H1 (cell line): ENCODE results near the gene BBS9. TPM values are rescaled to one million over a fixed set of nuclear protein-coding genes. Genes with fewer than 3 reads are reported as not detected.
"Not testable (repeated sequence)": the region's sequence is repeated elsewhere in the genome, so short reads cannot be mapped to it uniquely, and the experiment has no call there.

Source experiments
- CTCF ChIA-PET: fragments of 300-600 bp; sonication (Branson Sonifier 250); formaldehyde crosslinking; loops from one replicate; lab custom pipeline; 2021; ENCODE audit not compliant: partially characterized antibody; lab: Charles Lee
- POLR2A ChIA-PET: fragments of 300-600 bp; sonication (Branson Sonifier 250); formaldehyde crosslinking; loops from one replicate; lab custom pipeline; 2021; ENCODE audit warnings: inconsistent platforms; ENCODE audit not compliant: partially characterized antibody; lab: Charles Lee
- DNase-seq, 2 experiments: peaks; one replicate each; pipeline versions ENCODE4 v3.0.0 to v3.0.0-alpha.2; 2010 to 2022; ENCODE audit warnings: low spot score in 2 of 2, low read depth in 1 of 2, mixed read lengths in 1 of 2
- FAIRE-seq: peaks from 2 replicates; lab custom pipeline; 2011; peaks lifted over from hg19 to GRCh38; lab: Jason Lieb, UNC
- H2AFZ ChIP-seq: 2 replicates; pipeline ENCODE4 v1.8.1; 2012; ENCODE audit warnings: low read length, inconsistent platforms
- H2AK5ac ChIP-seq: 2 replicates; pipeline ENCODE4 v1.6.1; 2013; ENCODE audit warnings: low read depth, low read length
- H2BK120ac ChIP-seq: replicated peaks from 2 replicates; pipeline ENCODE3; 2013; ENCODE audit warnings: low read depth, low read length, inconsistent platforms
- H2BK12ac ChIP-seq: 2 replicates; pipeline ENCODE4 v1.6.1; 2013; ENCODE audit warnings: low read depth, low read length
- H2BK15ac ChIP-seq: 2 replicates; pipeline ENCODE4 v1.6.1; 2013; ENCODE audit warnings: low read length
- H2BK20ac ChIP-seq: 2 replicates; pipeline ENCODE4 v1.6.1; 2013; ENCODE audit warnings: low read length
- H2BK5ac ChIP-seq: 2 replicates; pipeline ENCODE4 v1.6.1; 2013; ENCODE audit warnings: low read depth, low read length
- H3K14ac ChIP-seq: 2 replicates; pipeline ENCODE4 v1.6.1; 2013; ENCODE audit warnings: inconsistent platforms; ENCODE audit not compliant: insufficient read length
- H3K18ac ChIP-seq: 2 replicates; pipeline ENCODE4 v1.6.1; 2013; ENCODE audit warnings: low read length; ENCODE audit errors: extremely low read depth
- H3K23ac ChIP-seq: 2 replicates; pipeline ENCODE4 v1.6.1; 2013; ENCODE audit warnings: inconsistent platforms; ENCODE audit not compliant: insufficient read length
- H3K23me2 ChIP-seq: 2 replicates; pipeline ENCODE4 v1.6.1; 2013; ENCODE audit warnings: low read depth, low read length
- H3K27ac ChIP-seq: 2 replicates; pipeline ENCODE4 v1.6.1; 2011; ENCODE audit warnings: low read depth, low read length, inconsistent platforms
- H3K27me3 ChIP-seq, 4 experiments: replicated peaks in 1 of 4; 1 replicate in 1 of 4; 2 replicates in 3 of 4; pipeline versions ENCODE4 v1.6.1 to v1.8.1; 2011 to 2013; ENCODE audit warnings: low read length in 3 of 4, mild to moderate bottlenecking in 3 of 4, inconsistent platforms in 2 of 4, mixed read lengths in 2 of 4, moderate library complexity in 1 of 4; ENCODE audit not compliant: control insufficient read depth in 3 of 4, insufficient read depth in 3 of 4; ENCODE audit errors: extremely low read depth in 1 of 4
- H3K36me3 ChIP-seq, 4 experiments: 2 replicates each; pipeline versions ENCODE4 v1.6.1 to v1.8.1; 2011 to 2013; ENCODE audit warnings: mild to moderate bottlenecking in 4 of 4, low read length in 3 of 4, moderate library complexity in 2 of 4, control low read depth in 1 of 4, inconsistent platforms in 1 of 4; ENCODE audit not compliant: insufficient read depth in 4 of 4, control insufficient read depth in 2 of 4
- H3K4ac ChIP-seq: replicated peaks from 2 replicates; pipeline ENCODE3; 2013; ENCODE audit warnings: low read length, low read depth, mixed read lengths, inconsistent platforms; ENCODE audit not compliant: insufficient read length
- H3K4me1 ChIP-seq, 4 experiments: replicated peaks in 1 of 4; 1 replicate in 1 of 4; 2 replicates in 3 of 4; pipeline versions ENCODE4 v1.6.1 to v1.8.1; 2011 to 2013; ENCODE audit warnings: low read length in 3 of 4, inconsistent platforms in 2 of 4, mixed read lengths in 1 of 4; ENCODE audit not compliant: insufficient read depth in 4 of 4, control insufficient read depth in 3 of 4
- H3K4me2 ChIP-seq, 2 experiments: 2 replicates each; pipeline versions ENCODE4 v1.6.1 to v1.8.1; 2011 to 2013; ENCODE audit warnings: low read depth in 2 of 2, low read length in 2 of 2, control low read depth in 1 of 2, inconsistent platforms in 1 of 2, mild to moderate bottlenecking in 1 of 2; ENCODE audit not compliant: insufficient read depth in 1 of 2
- H3K4me3 ChIP-seq, 4 experiments: fragments of 200-600, 300-600 bp in 1 of 4; sonication (generic), shearing (Covaris generic), sonication (Bioruptor Twin) in 1 of 4; 2 replicates each; pipeline versions ENCODE4 v1.5.1 to v1.8.1; 2011 to 2016; ENCODE audit warnings: low read length in 4 of 4, low read depth in 3 of 4, control low read depth in 2 of 4, inconsistent platforms in 2 of 4, mild to moderate bottlenecking in 2 of 4, mixed read lengths in 1 of 4, moderate library complexity in 1 of 4; ENCODE audit not compliant: insufficient read depth in 2 of 4; ENCODE audit errors: extremely low read depth in 1 of 4
- H3K56ac ChIP-seq: replicated peaks from 2 replicates; pipeline ENCODE3; 2013; ENCODE audit warnings: low read depth, mild to moderate bottlenecking, mixed read lengths, low read length, inconsistent platforms; ENCODE audit not compliant: insufficient read length
- H3K79me1 ChIP-seq: 2 replicates; pipeline ENCODE4 v1.6.1; 2013; ENCODE audit warnings: low read depth, low read length, control low read depth
- H3K79me2 ChIP-seq, 2 experiments: 2 replicates each; pipeline versions ENCODE4 v1.6.1 to v1.8.1; 2012 to 2013; ENCODE audit warnings: low read length in 2 of 2, mild to moderate bottlenecking in 2 of 2, inconsistent platforms in 1 of 2; ENCODE audit not compliant: insufficient read depth in 2 of 2, control insufficient read depth in 1 of 2
- H3K9ac ChIP-seq, 4 experiments: replicated peaks in 1 of 4; 1 replicate in 1 of 4; 2 replicates in 3 of 4; pipeline versions ENCODE4 v1.6.1 to v1.8.1; 2011 to 2013; ENCODE audit warnings: low read depth in 3 of 4, low read length in 3 of 4, control low read depth in 2 of 4, mild to moderate bottlenecking in 2 of 4, moderate library complexity in 2 of 4, inconsistent platforms in 1 of 4; ENCODE audit errors: extremely low read depth in 1 of 4
- H3K9me3 ChIP-seq, 2 experiments: 2 replicates each; pipeline versions ENCODE4 v1.6.1 to v1.8.1; 2012 to 2013; ENCODE audit warnings: mild to moderate bottlenecking in 2 of 2, moderate library complexity in 2 of 2, control low read depth in 1 of 2, inconsistent platforms in 1 of 2, low read depth in 1 of 2, low read length in 1 of 2, mixed read lengths in 1 of 2; ENCODE audit not compliant: insufficient read depth in 2 of 2
- H4K20me1 ChIP-seq, 2 experiments: replicated peaks in 1 of 2; 2 replicates each; pipeline versions ENCODE3 to v1.8.1; 2011 to 2013; ENCODE audit warnings: inconsistent platforms in 2 of 2, low read length in 2 of 2, mild to moderate bottlenecking in 1 of 2; ENCODE audit not compliant: insufficient read depth in 2 of 2, control insufficient read depth in 1 of 2
- H4K5ac ChIP-seq: 2 replicates; pipeline ENCODE4 v1.6.1; 2013; ENCODE audit warnings: low read length, low read depth, mixed read lengths, inconsistent platforms; ENCODE audit not compliant: insufficient read length
- H4K8ac ChIP-seq: 2 replicates; pipeline ENCODE4 v1.8.0; 2013; ENCODE audit warnings: mild to moderate bottlenecking, moderate library complexity, low read length, inconsistent platforms; ENCODE audit not compliant: insufficient read depth; ENCODE audit errors: extremely low read depth
- H4K91ac ChIP-seq: replicated peaks from 2 replicates; pipeline ENCODE3; 2013; ENCODE audit warnings: low read length, mixed read lengths, inconsistent platforms; ENCODE audit not compliant: insufficient read length
- WGBS, 2 experiments: shearing (Covaris generic) in 1 of 2; methylation state at CpG; one replicate each; pipeline versions ENCODE4 v1.1.6 to v1.1.7; 2013 to 2015; ENCODE audit warnings: low lambda C conversion rate in 2 of 2, mixed read lengths in 2 of 2, inconsistent platforms in 1 of 2, low coverage in 1 of 2, missing lambda C conversion rate in 1 of 2; ENCODE audit not compliant: insufficient replicate concordance in 2 of 2, insufficient coverage in 1 of 2, insufficient read length in 1 of 2; ENCODE audit errors: extremely low coverage in 1 of 2, missing lambda C conversion rate in 1 of 2; 5-methylcytosine and 5-hydroxymethylcytosine counted together
- polyA plus RNA-seq, 7 experiments: library from polyadenylated mRNA; depleted of rRNA in 3 of 7; stranded (reverse) in 5 of 7; unstranded in 2 of 7; fragments of >200 nt in 5 of 7; fragments of 200-250 nt in 2 of 7; gene quantifications; 1 replicate in 5 of 7; 2 replicates in 1 of 7; 4 replicates in 1 of 7; pipeline versions ENCODE4 v1.2.1 to v1.2.3, GENCODE V29; 2011 to 2013; ENCODE audit warnings: missing spikeins in 2 of 7, mixed read lengths in 2 of 7
- total RNA-seq: library from RNA; stranded (reverse); fragmentation: NEBNext Ultra II Directional; extraction: Animal tissue kit (Norgen Biotek cat#: 25700); gene quantifications from 2 replicates; pipeline ENCODE4 v1.2.1, GENCODE V29; 2021

BBS9 gene
- total and polyA plus RNA-seq, 2 of the 8 experiments (the other 6 are each of a cell fraction or from before 2014, with no cell fraction given) = 22.3 to 37.0 TPM

- H3K23ac ChIP-seq, H3K23me2 ChIP-seq, H2BK120ac ChIP-seq, H3K18ac ChIP-seq, H3K27me3 ChIP-seq, H3K4ac ChIP-seq, H3K9ac ChIP-seq, H4K20me1 ChIP-seq, H3K4me1 ChIP-seq, H2AFZ ChIP-seq, H2BK20ac ChIP-seq, H2BK12ac ChIP-seq, H4K8ac ChIP-seq, H3K79me2 ChIP-seq, H3K79me1 ChIP-seq, H2BK15ac ChIP-seq, H3K9me3 ChIP-seq, H3K56ac ChIP-seq, H4K5ac ChIP-seq, H2AK5ac ChIP-seq, H3K14ac ChIP-seq, H3K4me2 ChIP-seq, FAIRE-seq, H3K36me3 ChIP-seq, H3K27ac ChIP-seq, H3K4me3 ChIP-seq, H2BK5ac ChIP-seq, DNase-seq, POLR2A ChIA-PET, H4K91ac ChIP-seq: not testable (repeated sequence)
- WGBS, 2 experiments = 91% methylated on average over 4 of the region's 4 CpGs; no CpG with 5 or more reads in 1 of the 2 experiments
- CTCF ChIA-PET = interaction anchor here (1.5 kb wide), 1 partner anchor 20 kb away, joined by 5 read pairs; no protein-coding TSS in a partner anchor
Measured at GRCh38 chr7:33271839-33272371, 142.5 kb downstream of the BBS9 start.
